Measurements from ENCODE around the gene SLC35E3.

DNA sequence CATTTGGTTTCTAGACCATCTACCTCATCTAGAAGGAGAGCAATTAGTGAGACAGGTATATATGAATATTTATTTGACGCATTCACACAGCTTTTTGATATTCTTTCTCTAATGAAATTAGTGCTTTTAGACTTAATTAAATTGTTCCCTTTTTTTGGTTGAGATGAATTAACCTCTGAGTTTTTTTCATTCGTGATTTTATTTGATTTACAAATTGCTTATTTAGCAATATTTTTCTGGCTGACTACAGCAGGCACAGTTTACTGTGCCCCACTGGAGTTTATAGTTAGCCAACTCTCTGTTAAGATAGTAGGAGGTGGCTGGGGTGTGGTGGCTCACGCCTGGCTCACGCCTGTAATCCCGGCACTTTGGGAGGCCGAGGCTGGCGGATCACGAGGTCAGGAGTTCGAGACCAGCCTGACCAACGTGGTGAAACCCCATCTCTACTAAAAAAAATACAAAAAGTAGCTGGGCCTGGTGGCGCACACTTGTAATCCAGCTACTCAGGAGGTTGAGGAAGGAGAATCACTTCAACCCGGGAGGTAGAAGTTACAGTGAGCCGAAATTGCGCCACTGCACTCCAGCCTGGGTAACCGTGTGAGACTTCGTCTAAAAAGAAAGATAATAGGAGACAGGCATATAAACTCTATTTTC lies 78.7 kb downstream of the SLC35E3 start:
- TF ChIP-seq, protein P1, sequence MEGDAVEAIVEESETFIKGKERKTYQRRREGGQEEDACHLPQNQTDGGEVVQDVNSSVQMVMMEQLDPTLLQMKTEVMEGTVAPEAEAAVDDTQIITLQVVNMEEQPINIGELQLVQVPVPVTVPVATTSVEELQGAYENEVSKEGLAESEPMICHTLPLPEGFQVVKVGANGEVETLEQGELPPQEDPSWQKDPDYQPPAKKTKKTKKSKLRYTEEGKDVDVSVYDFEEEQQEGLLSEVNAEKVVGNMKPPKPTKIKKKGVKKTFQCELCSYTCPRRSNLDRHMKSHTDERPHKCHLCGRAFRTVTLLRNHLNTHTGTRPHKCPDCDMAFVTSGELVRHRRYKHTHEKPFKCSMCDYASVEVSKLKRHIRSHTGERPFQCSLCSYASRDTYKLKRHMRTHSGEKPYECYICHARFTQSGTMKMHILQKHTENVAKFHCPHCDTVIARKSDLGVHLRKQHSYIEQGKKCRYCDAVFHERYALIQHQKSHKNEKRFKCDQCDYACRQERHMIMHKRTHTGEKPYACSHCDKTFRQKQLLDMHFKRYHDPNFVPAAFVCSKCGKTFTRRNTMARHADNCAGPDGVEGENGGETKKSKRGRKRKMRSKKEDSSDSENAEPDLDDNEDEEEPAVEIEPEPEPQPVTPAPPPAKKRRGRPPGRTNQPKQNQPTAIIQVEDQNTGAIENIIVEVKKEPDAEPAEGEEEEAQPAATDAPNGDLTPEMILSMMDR (IDR thresholded peaks at IDR 0.05), result no peak
- no peak for TF ChIP-seq POLR2A (IDR thresholded peaks at IDR 0.05)
